A673 (cell line): ENCODE measurements around the gene RYR1. TPM values are rescaled to one million over a fixed set of nuclear protein-coding genes. Genes with fewer than 3 reads are reported as not detected.

ENCODE experiments used
- BruUV-seq: library from RNA; stranded (reverse); fragments of 400-500 nt; replicated peaks from 2 replicates; lab custom pipeline; 2021; lab: Mats Ljungman, UMichigan
- CTCF ChIA-PET: fragments of 300-600 bp; sonication (Branson Sonifier 250); formaldehyde crosslinking; loops from one replicate; lab custom pipeline; 2022; ENCODE audit warnings: antibody characterized with exemption; lab: Charles Lee
- POLR2A ChIA-PET: fragments of 300-600 bp; sonication (Branson Sonifier 250); formaldehyde crosslinking; loops from one replicate; lab custom pipeline; 2022; ENCODE audit warnings: antibody characterized with exemption; ENCODE audit not compliant: low non-redundant PET; lab: Charles Lee
- DNase-seq: peaks from one replicate; pipeline ENCODE4 v3.0.0-alpha.2; 2015; ENCODE audit warnings: low spot score
- H3K27ac ChIP-seq: fragments of 200-600 bp; sonication (generic); 2 replicates; pipeline ENCODE4 v1.5.1; 2016; ENCODE audit warnings: mixed run types, low read depth, mild to moderate bottlenecking, mixed read lengths, antibody characterized with exemption, low read length; ENCODE audit not compliant: poor library complexity, severe bottlenecking
- H3K27me3 ChIP-seq: fragments of 200-600 bp; sonication (generic); replicated peaks from 2 replicates; pipeline ENCODE4 v1.6.1; 2017; ENCODE audit warnings: mixed run types, low read depth, mild to moderate bottlenecking, mixed read lengths, antibody characterized with exemption, low read length; ENCODE audit not compliant: insufficient read depth, poor library complexity
- H3K36me3 ChIP-seq: fragments of 200-600 bp; sonication (generic); 2 replicates; pipeline ENCODE4 v1.6.1; 2016; ENCODE audit warnings: mixed run types, mild to moderate bottlenecking, mixed read lengths, antibody characterized with exemption, low read length; ENCODE audit not compliant: insufficient read depth, poor library complexity, severe bottlenecking
- H3K4me1 ChIP-seq: fragments of 200-600 bp; sonication (generic); 2 replicates; pipeline ENCODE4 v1.6.1; 2017; ENCODE audit warnings: mixed run types, mild to moderate bottlenecking, mixed read lengths, antibody characterized with exemption, low read length; ENCODE audit not compliant: insufficient read depth, poor library complexity, severe bottlenecking
- H3K4me3 ChIP-seq: fragments of 200-600 bp; sonication (generic); 2 replicates; pipeline ENCODE4 v1.5.1; 2016; ENCODE audit warnings: low read depth, mixed run types, mild to moderate bottlenecking, mixed read lengths, low read length; ENCODE audit not compliant: poor library complexity, severe bottlenecking
- H3K9me3 ChIP-seq: fragments of 200-600 bp; sonication (generic); 2 replicates; pipeline ENCODE4 v1.6.1; 2016; ENCODE audit warnings: mixed run types, low read depth, mild to moderate bottlenecking, mixed read lengths, antibody characterized with exemption, low read length; ENCODE audit not compliant: poor library complexity, severe bottlenecking
- EZH2 ChIP-seq: fragments of 200-600 bp; sonication (generic); IDR thresholded peaks from 2 replicates; pipeline ENCODE4 v1.6.1; 2017; ENCODE audit warnings: borderline replicate concordance, low read depth, mild to moderate bottlenecking, mixed read lengths, antibody characterized with exemption, low read length; ENCODE audit not compliant: poor library complexity, severe bottlenecking
- intact Hi-C: fragments of 100-400 bp; cut with micrococcal nuclease; formaldehyde crosslinking; loops from one replicate; pipeline ENCODE4 v1.10.0; 2022; ENCODE audit not compliant: unreplicated experiment
- total RNA-seq: library from RNA; stranded (reverse); gene quantifications from 2 replicates; pipeline ENCODE4 v1.2.3, GENCODE V29; 2021
- TF ChIP-seq, protein P1 (sequence below): fragments of 300-800, 200-600 bp; sonication (generic); conservative IDR thresholded peaks from 2 replicates; pipeline ENCODE4 v1.5.1; 2017; ENCODE audit warnings: low read depth, mild to moderate bottlenecking, antibody characterized with exemption, low read length, moderate library complexity, mixed read lengths

The RYR1 gene
- total RNA-seq, 1 experiment from 2014 or later = 0.28 TPM

GRCh38 chr19:38448225-38448624 lies 14.7 kb downstream of the RYR1 start:
- no peak overlapping the region for H3K27ac ChIP-seq
- TF ChIP-seq, protein P1, sequence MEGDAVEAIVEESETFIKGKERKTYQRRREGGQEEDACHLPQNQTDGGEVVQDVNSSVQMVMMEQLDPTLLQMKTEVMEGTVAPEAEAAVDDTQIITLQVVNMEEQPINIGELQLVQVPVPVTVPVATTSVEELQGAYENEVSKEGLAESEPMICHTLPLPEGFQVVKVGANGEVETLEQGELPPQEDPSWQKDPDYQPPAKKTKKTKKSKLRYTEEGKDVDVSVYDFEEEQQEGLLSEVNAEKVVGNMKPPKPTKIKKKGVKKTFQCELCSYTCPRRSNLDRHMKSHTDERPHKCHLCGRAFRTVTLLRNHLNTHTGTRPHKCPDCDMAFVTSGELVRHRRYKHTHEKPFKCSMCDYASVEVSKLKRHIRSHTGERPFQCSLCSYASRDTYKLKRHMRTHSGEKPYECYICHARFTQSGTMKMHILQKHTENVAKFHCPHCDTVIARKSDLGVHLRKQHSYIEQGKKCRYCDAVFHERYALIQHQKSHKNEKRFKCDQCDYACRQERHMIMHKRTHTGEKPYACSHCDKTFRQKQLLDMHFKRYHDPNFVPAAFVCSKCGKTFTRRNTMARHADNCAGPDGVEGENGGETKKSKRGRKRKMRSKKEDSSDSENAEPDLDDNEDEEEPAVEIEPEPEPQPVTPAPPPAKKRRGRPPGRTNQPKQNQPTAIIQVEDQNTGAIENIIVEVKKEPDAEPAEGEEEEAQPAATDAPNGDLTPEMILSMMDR = no peak
- TF ChIP-seq EZH2 = no peak
- H3K9me3 ChIP-seq = no peaks in the 10 kb centered on the region
- intact Hi-C loops = no loop called here
- ChIA-PET CTCF (interaction anchor here (0.6 kb wide), 1 partner anchor 766 kb away, joined by 3 read pairs; no protein-coding TSS in a partner anchor), POLR2A (no interaction called here)
- H3K27me3 ChIP-seq = no peaks in the 10 kb centered on the region
- H3K4me1 ChIP-seq = no peaks in the 10 kb centered on the region
- H3K4me3 ChIP-seq = no peak overlapping the region
- no TSS peak for BruUV-seq
- DNase-seq = no peak
- H3K36me3 ChIP-seq = no peaks in the 10 kb centered on the region

- H3K27me3 ChIP-seq = no peaks in the 10 kb centered on the region
- CTCF ChIA-PET = no interaction called here
- no peak overlapping the region for H3K4me3 ChIP-seq
- intact Hi-C loops = no loop called here
- BruUV-seq = no TSS peak
- H3K4me1 ChIP-seq = no peaks in the 10 kb centered on the region
- DNase-seq = no peak
- TF ChIP-seq, protein P1 = no peak
- TF ChIP-seq EZH2 = no peak
- no peaks in the 10 kb centered on the region for H3K9me3 ChIP-seq
- no peaks in the 10 kb centered on the region for H3K36me3 ChIP-seq
- POLR2A ChIA-PET = interaction anchor here (0.5 kb wide), 1 partner anchor 198 kb away, joined by 3 read pairs; the partner anchor contains the start of gene ACTN4
- H3K27ac ChIP-seq = no peak overlapping the region
These were observed 16.0 kb downstream of the RYR1 start for GRCh38 chr19:38449518-38449917.

GRCh38 chr19:38451036-38451435 lies 17.5 kb downstream of the RYR1 start:
- POLR2A ChIA-PET = no interaction called here
- BruUV-seq = no TSS peak
- CTCF ChIA-PET = no interaction called here
- no peak overlapping the region for H3K4me3 ChIP-seq
- H3K27ac ChIP-seq = no peak overlapping the region
- no peaks in the 10 kb centered on the region for H3K36me3 ChIP-seq
- DNase-seq = no peak
- no peaks in the 10 kb centered on the region for H3K27me3 ChIP-seq
- no peak for TF ChIP-seq EZH2
- TF ChIP-seq, protein P1 = no peak
- no peaks in the 10 kb centered on the region for H3K9me3 ChIP-seq
- H3K4me1 ChIP-seq = no peaks in the 10 kb centered on the region
- intact Hi-C loops = no loop called here
